Gastrocnemius medialis (tissue), 4 donors: Measurements from ENCODE around the gene TMEM52. TPM values are rescaled to one million over a fixed set of nuclear protein-coding genes. Genes with fewer than 3 reads are reported as not detected.

ENCODE experiments used
- ATAC-seq, 2 donors: fragments of 150-250 bp; one replicate each; pipeline ENCODE4 v1.9.1; 2016
- DNase-seq, 2 donors: peaks; one replicate each; pipeline ENCODE4 v3.0.0-alpha.2; 2019
- H3K27ac ChIP-seq, 4 donors: fragments of 200-600 bp; sonication (generic); 1 replicate in 1 of 4; 2 replicates in 3 of 4; pipeline ENCODE4 v1.5.1; 2016 to 2018; ENCODE audit warnings: mild to moderate bottlenecking in 2 of 4, moderate library complexity in 1 of 4
- H3K27me3 ChIP-seq, 3 donors: fragments of 200-600 bp; sonication (generic) in 2 of 3; 1 replicate in 1 of 3; 2 replicates in 2 of 3; pipeline versions ENCODE4 v1.5.1 to v1.6.0; 2016 to 2019; ENCODE audit warnings: mild to moderate bottlenecking in 1 of 3, moderate library complexity in 1 of 3
- H3K36me3 ChIP-seq, 2 donors: fragments of 200-600 bp; sonication (generic) in 1 of 2; one replicate each; pipeline ENCODE4 v1.5.1; 2017 to 2018
- H3K4me1 ChIP-seq, 2 donors: fragments of 200-600 bp; sonication (generic) in 1 of 2; one replicate each; pipeline ENCODE4 v1.5.1; 2016 to 2017; ENCODE audit warnings: mild to moderate bottlenecking in 2 of 2
- H3K4me3 ChIP-seq, 4 donors: fragments of 200-600 bp; sonication (generic) in 3 of 4; 1 replicate in 1 of 4; 2 replicates in 3 of 4; pipeline ENCODE4 v1.5.1; 2016 to 2019; ENCODE audit warnings: mild to moderate bottlenecking in 2 of 4
- H3K9me3 ChIP-seq, 3 donors: fragments of 200-600 bp; sonication (generic) in 2 of 3; 1 replicate in 1 of 3; 2 replicates in 2 of 3; pipeline ENCODE4 v1.5.1; 2016 to 2019
- POLR2A ChIP-seq, 2 donors: fragments of 450-650 bp; IDR thresholded peaks; one replicate each; pipeline ENCODE4 v1.6.1; 2017; ENCODE audit warnings: antibody characterized with exemption in 2 of 2, mild to moderate bottlenecking in 2 of 2, moderate library complexity in 2 of 2
- in situ Hi-C, 4 donors: fragments of 200-750 bp; cut with MboI; loops; one replicate each; pipeline versions ENCODE4 v1.15.0 to v1.8.0; 2017; ENCODE audit warnings: low sequenced_read_pairs in 4 of 4
- intact Hi-C: fragments of 100-400 bp; cut with DNase I; formaldehyde crosslinking; loops from one replicate; pipeline ENCODE4 v1.15.1; 2023; ENCODE audit warnings: low total_unique reads
- total RNA-seq, 4 donors: library from RNA; depleted of rRNA; stranded (reverse); fragments of >200 nt; gene quantifications; one replicate each; pipeline versions ENCODE4 v1.1.0 to v1.2.3, GENCODE V29; 2016
- TF ChIP-seq, protein P1 (sequence below), 5 experiments: fragments of 450-650 bp in 3 of 5; fragments of 200-600 bp in 2 of 5; sonication (generic) in 2 of 5; IDR thresholded peaks in 4 of 5; conservative IDR thresholded peaks in 1 of 5; 1 replicate in 4 of 5; 2 replicates in 1 of 5; pipeline ENCODE4 v1.5.1; 2016 to 2019; ENCODE audit warnings: antibody characterized with exemption in 5 of 5, mild to moderate bottlenecking in 3 of 5, moderate library complexity in 3 of 5

The TMEM52 gene
- total RNA-seq, 4 donors from 2014 or later, result 43.3 to 155 (median 67.2) TPM

DNA sequence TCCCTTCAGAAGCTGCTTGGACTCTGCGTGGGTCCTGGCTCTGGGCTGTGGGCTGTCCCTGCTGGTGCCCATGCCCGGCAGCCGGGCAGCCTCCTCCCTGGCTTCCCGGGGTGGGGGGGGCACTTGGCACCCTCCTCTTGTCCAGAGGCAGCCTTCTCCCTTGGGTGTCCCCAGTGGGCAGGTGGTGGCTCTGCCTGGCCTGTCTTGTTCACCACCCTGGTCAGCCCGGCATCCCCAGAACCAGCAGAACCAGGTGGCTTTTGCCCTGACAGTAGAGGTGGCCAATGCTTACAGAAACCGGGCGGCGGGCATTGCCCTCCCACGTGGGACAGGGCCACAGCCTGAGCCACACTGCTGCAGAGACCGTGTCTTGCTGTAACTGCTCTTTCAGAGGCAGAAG, 46.5 kb upstream of the TMEM52 start:
- no peaks in the 10 kb centered on the region for H3K9me3 ChIP-seq
- H3K36me3 ChIP-seq, result no peaks in the 10 kb centered on the region
- no peak overlapping the region for H3K4me3 ChIP-seq
- intact Hi-C loops, result no loop called here
- H3K4me1 ChIP-seq, result no peaks in the 10 kb centered on the region
- peaks cover 39 to 55% (median 43%) of the 10 kb centered on the region in 3 donors for H3K27me3 ChIP-seq
- no peak for TF ChIP-seq POLR2A (IDR thresholded peaks at IDR 0.05)
- TF ChIP-seq, protein P1, sequence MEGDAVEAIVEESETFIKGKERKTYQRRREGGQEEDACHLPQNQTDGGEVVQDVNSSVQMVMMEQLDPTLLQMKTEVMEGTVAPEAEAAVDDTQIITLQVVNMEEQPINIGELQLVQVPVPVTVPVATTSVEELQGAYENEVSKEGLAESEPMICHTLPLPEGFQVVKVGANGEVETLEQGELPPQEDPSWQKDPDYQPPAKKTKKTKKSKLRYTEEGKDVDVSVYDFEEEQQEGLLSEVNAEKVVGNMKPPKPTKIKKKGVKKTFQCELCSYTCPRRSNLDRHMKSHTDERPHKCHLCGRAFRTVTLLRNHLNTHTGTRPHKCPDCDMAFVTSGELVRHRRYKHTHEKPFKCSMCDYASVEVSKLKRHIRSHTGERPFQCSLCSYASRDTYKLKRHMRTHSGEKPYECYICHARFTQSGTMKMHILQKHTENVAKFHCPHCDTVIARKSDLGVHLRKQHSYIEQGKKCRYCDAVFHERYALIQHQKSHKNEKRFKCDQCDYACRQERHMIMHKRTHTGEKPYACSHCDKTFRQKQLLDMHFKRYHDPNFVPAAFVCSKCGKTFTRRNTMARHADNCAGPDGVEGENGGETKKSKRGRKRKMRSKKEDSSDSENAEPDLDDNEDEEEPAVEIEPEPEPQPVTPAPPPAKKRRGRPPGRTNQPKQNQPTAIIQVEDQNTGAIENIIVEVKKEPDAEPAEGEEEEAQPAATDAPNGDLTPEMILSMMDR (IDR thresholded peaks at IDR 0.05 in 4 of 5, conservative IDR thresholded peaks at IDR 0.05 in 1 of 5), result no peak
- no peak overlapping the region for H3K27ac ChIP-seq
- ATAC-seq (no peak), DNase-seq (no peak)
- in situ Hi-C loops, result no loop called here

- ATAC-seq (no peak), DNase-seq (no peak)
- Histone ChIP-seq H3K27ac (no peak overlapping the region), H3K36me3 (no peaks in the 10 kb centered on the region), H3K9me3 (no peaks in the 10 kb centered on the region), H3K27me3 (peaks cover 45 to 62% (median 47%) of the 10 kb centered on the region in 3 donors), H3K4me3 (no peak overlapping the region), H3K4me1 (no peaks in the 10 kb centered on the region)
- intact Hi-C loops (no loop called here), in situ Hi-C loops (no loop called here)
- TF ChIP-seq, protein P1 (IDR thresholded peaks at IDR 0.05 in 4 of 5, conservative IDR thresholded peaks at IDR 0.05 in 1 of 5), result no peak
- no peak for TF ChIP-seq POLR2A (IDR thresholded peaks at IDR 0.05)
These were observed 45.7 kb upstream of the TMEM52 start for GRCh38 chr1:1964811-1965210.

GRCh38 chr1:1963570-1963969, 44.5 kb upstream of the TMEM52 start:
- peaks cover 50 to 75% (median 53%) of the 10 kb centered on the region in 3 donors for H3K27me3 ChIP-seq
- no peak overlapping the region for H3K4me3 ChIP-seq
- in situ Hi-C loops (no loop called here), intact Hi-C loops (no loop called here)
- no peak for ATAC-seq
- no peak for TF ChIP-seq POLR2A (IDR thresholded peaks at IDR 0.05)
- TF ChIP-seq, protein P1 (IDR thresholded peaks at IDR 0.05 in 4 of 5, conservative IDR thresholded peaks at IDR 0.05 in 1 of 5), result no peak
- H3K4me1 ChIP-seq, result no peaks in the 10 kb centered on the region
- H3K9me3 ChIP-seq, result no peaks in the 10 kb centered on the region
- no peak for DNase-seq
- no peaks in the 10 kb centered on the region for H3K36me3 ChIP-seq
- H3K27ac ChIP-seq, result no peak overlapping the region

DNA sequence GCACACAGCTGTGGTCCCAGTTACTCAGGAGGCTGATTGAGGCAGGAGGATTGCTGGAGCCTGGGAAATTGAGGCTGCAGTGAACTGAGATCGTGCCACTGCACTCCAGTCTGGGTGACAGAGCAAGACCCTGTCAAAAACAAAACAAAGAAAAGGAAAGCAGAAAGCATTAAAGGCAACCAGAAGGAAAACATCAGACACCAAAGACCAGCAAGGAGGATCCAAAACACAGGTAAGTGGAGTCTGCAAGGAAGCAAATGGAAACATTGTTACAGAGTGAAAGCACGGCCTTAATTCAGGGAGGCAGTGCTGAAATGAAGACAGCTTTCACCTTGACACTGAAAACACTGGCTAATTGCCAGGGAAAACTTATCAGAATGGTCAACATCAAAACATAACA, 43.7 kb upstream of the TMEM52 start:
- intact Hi-C loops, result no loop called here
- TF ChIP-seq POLR2A (IDR thresholded peaks at IDR 0.05), result no peak
- TF ChIP-seq, protein P1 (IDR thresholded peaks at IDR 0.05 in 4 of 5, conservative IDR thresholded peaks at IDR 0.05 in 1 of 5), result no peak
- Histone ChIP-seq H3K9me3 (no peaks in the 10 kb centered on the region), H3K36me3 (no peaks in the 10 kb centered on the region), H3K27ac (no peak overlapping the region), H3K27me3 (peaks cover 51 to 72% (median 60%) of the 10 kb centered on the region in 3 donors), H3K4me1 (no peaks in the 10 kb centered on the region), H3K4me3 (no peak overlapping the region)
- in situ Hi-C loops, result no loop called here
- no peak for ATAC-seq
- no peak for DNase-seq
